Measurements from ENCODE around the gene LAMC1.

Gene LAMC1

DNA sequence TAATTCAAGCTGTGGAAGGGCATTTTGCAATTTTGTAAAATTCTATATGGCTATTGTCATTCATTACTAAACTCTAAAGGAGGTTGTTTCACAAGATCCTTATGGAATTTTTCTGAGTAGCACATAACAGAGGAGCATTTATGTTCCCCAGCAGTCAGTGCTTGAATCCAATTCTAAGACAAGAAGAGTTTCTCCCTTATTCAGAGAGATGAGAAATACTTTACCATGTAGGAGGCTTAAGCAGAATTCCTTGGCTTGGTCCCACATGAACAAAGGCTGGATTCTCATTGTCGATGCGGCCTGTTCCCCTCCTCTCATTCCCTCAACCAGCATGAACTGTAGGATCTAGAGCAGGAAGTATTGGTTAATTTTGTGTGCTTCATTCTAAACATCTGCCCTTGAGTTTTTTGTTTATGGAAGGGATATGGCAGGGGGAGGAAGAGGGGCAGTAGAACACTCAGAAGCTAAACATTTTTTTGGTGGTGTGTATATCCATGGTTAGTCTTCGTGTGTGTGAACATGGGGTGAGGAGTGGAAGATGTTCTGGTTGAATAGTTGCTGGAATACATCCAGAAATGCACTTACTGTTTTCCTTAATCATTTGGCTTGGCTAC lies 74.3 kb downstream of the LAMC1 start:
- no peak overlapping the region for H3K4me3 ChIP-seq (ENCODE audit: low read length)
- no peak for DNase-seq (ENCODE audit: low read depth, low spot score)

DNA sequence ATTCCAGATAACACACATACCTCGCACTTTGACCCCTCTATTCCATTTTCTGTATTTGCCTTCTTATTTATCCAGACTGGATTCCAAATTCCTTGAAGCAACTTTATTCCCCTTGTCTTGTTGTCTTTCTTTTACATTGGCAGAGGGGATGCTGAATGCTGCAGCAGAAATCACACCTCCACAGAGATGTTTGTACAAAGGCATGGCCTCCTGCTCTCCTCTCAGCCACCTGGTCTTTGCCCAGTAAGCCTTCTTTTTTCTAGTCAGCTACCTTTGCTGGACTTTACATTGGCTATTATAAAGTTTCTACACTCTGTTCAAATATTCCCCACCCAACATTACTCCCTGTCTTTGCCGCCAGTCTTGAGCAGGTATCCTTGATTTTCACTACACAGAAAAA lies 75.1 kb downstream of the LAMC1 start:
- no peak overlapping the region for H3K4me3 ChIP-seq (ENCODE audit: low read length)
- no peak for DNase-seq (ENCODE audit: low read depth, low spot score)

- DNase-seq (ENCODE audit: low read depth, low spot score) = no peak
- no peak overlapping the region for H3K4me3 ChIP-seq (ENCODE audit: low read length)
These were observed 77.2 kb downstream of the LAMC1 start for GRCh38 chr1:183100361-183100974.

GRCh38 chr1:183101081-183101480 lies 77.9 kb downstream of the LAMC1 start:
- DNase-seq (ENCODE audit: low read depth, low spot score) = no peak
- no peak overlapping the region for H3K4me3 ChIP-seq (ENCODE audit: low read length)

DNA sequence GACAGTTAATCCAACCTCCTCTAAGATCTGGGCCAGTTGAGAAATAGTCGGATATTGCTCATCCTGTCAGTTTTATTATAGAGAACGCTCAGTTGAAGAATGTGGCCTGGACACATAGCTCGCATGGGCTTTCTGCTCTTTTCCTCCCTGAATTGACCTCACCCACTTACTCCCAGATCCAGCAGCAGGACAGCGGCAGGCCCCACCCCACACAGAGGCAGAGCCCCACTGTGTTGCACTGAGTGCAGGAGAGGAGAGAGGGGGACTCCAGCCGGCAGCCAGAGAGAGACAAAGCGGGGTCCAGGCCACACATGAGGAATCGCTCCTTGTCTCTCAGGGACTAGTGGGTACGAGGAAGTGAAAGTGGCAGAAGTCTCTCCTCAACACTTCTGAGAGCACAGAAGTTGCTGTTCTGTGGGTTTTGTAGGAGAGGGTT lies 78.6 kb downstream of the LAMC1 start:
- no peak for DNase-seq (ENCODE audit: low read depth, low spot score)
- H3K4me3 ChIP-seq (ENCODE audit: low read length) = no peak overlapping the region

GRCh38 chr1:183103147-183103546 lies 79.9 kb downstream of the LAMC1 start:
- DNase-seq (ENCODE audit: low read depth, low spot score) = no peak
- no peak overlapping the region for H3K4me3 ChIP-seq (ENCODE audit: low read length)

GRCh38 chr1:183103577-183103976 lies 80.4 kb downstream of the LAMC1 start:
- H3K4me3 ChIP-seq (ENCODE audit: low read length) = no peak overlapping the region
- no peak for DNase-seq (ENCODE audit: low read depth, low spot score)

DNA sequence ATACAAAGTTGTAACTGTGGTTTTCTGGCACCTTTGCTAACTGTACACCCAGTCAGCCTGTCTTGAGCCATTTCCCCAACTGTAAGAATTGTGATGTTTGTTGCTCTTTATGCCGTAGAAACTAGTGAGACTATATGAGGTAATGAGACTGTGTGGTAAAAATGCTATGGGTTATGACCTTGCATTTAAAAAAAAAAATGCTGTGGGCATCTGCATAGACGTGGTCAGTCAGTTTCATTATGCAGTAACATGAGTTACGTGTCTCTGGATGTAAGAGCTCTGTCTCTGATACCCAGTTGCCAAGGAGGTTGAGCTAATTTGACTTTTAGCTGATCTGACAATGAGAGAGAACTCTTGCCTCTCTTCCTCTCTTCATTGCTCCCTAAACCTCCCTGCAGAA lies 82.2 kb downstream of the LAMC1 start:
- no peak overlapping the region for H3K4me3 ChIP-seq (ENCODE audit: low read length)
- DNase-seq (ENCODE audit: low read depth, low spot score) = no peak

GRCh38 chr1:183106166-183106565 lies 82.9 kb downstream of the LAMC1 start:
- DNase-seq (ENCODE audit: low read depth, low spot score) = no peak
- H3K4me3 ChIP-seq (ENCODE audit: low read length) = no peak overlapping the region

- no peak overlapping the region for H3K4me3 ChIP-seq (ENCODE audit: low read length)
- no peak for DNase-seq (ENCODE audit: low read depth, low spot score)
These were observed 83.5 kb downstream of the LAMC1 start for GRCh38 chr1:183106746-183107145.

GRCh38 chr1:183110326-183110880 lies 87.2 kb downstream of the LAMC1 start:
- H3K4me3 ChIP-seq (ENCODE audit: low read length) = no peak overlapping the region
- no peak for DNase-seq (ENCODE audit: low read depth, low spot score)

DNA sequence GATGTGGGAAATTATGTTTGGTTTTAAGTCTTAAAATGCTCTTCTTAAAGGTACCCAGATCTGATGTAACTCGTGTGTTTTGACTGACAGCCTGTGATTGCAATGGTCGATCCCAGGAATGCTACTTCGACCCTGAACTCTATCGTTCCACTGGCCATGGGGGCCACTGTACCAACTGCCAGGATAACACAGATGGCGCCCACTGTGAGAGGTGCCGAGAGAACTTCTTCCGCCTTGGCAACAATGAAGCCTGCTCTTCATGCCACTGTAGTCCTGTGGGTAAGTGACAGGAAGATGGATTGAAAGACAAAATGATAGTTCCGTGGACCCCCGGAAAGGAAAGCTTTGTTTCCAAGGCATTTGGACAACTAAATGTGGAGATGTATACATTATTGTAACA lies 91.2 kb downstream of the LAMC1 start:
- DNase-seq (ENCODE audit: low read depth, low spot score) = no peak
- H3K4me3 ChIP-seq (ENCODE audit: low read length) = no peak overlapping the region

- H3K4me3 ChIP-seq (ENCODE audit: low read length) = no peak overlapping the region
- no peak for DNase-seq (ENCODE audit: low read depth, low spot score)
These were observed 93.2 kb downstream of the LAMC1 start for GRCh38 chr1:183116416-183116815.

GRCh38 chr1:183121609-183122008 lies 98.4 kb downstream of the LAMC1 start:
- no peak for DNase-seq (ENCODE audit: low read depth, low spot score)
- H3K4me3 ChIP-seq (ENCODE audit: low read length) = no peak overlapping the region

DNA sequence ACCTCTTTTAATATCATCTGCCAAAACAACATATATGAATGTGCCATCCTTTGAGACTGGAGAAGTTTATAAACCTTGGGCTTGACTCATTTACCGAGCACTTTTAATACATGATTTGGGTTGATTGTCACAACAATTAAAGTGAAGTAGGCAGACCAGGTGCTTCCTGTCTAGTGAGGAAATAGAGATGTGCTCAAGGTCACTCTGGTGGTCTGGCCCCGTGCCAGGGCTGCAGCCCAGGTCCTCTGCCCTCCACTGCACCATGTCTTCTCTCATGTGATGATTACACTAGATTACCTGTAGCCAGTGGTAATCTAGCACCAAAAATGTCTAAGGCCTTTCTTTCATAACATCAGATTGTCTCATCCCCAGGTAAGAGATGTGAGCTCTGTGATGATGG lies 101.0 kb downstream of the LAMC1 start:
- no peak for DNase-seq (ENCODE audit: low read depth, low spot score)
- no peak overlapping the region for H3K4me3 ChIP-seq (ENCODE audit: low read length)

DNA sequence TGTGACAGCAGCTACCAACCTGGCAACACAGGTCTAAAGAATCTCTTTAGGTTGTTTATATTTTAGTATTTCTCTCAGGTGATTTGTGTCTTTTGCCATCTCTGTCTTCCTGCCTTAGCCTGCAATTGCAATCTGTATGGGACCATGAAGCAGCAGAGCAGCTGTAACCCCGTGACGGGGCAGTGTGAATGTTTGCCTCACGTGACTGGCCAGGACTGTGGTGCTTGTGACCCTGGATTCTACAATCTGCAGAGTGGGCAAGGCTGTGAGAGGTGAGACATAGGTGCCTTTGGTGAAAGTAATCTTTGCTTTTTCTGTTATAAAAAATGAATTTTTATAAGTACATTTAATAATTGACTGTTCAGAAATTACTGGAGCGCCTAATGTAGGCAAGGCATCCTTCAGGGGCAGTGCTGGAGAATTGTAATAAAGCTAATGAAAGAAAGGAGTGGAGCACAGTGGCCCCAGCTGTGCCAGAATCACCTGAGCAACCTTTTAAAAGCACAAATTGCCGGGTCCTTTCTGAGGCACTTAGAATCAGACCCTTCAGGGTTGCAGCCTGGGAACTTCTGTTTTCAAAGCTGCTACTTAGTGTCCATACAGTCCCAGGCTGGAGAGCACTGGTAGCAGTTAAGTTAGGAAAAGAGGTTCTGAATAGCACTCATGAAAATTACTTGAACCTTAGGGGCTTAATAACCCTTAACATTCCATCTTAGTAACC lies 102.2 kb downstream of the LAMC1 start:
- no peak overlapping the region for H3K4me3 ChIP-seq (ENCODE audit: low read length)
- no peak for DNase-seq (ENCODE audit: low read depth, low spot score)

- H3K4me3 ChIP-seq (ENCODE audit: low read length) = no peak overlapping the region
- DNase-seq (ENCODE audit: low read depth, low spot score) = no peak
These were observed 102.8 kb downstream of the LAMC1 start for GRCh38 chr1:183126000-183126366.

DNA sequence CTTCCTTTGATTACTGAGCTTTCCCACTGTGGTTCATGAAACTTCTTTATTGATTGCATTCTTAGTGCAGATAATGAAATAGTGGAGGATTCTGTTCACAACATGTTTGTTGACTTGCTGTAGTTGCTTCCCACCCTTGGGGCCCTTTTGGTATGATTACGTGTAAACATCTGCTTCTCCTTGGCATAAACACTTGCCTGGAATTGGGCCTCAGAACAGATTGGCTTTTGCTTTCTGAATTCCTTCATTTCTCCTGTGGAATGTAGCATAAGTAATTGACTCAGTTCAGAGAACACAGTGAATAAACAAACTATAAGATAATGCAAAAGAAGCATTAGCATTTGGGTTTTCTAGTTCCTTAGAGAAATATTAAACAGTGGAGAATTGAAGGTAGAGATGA lies 103.3 kb downstream of the LAMC1 start:
- no peak overlapping the region for H3K4me3 ChIP-seq (ENCODE audit: low read length)
- DNase-seq (ENCODE audit: low read depth, low spot score) = no peak

DNA sequence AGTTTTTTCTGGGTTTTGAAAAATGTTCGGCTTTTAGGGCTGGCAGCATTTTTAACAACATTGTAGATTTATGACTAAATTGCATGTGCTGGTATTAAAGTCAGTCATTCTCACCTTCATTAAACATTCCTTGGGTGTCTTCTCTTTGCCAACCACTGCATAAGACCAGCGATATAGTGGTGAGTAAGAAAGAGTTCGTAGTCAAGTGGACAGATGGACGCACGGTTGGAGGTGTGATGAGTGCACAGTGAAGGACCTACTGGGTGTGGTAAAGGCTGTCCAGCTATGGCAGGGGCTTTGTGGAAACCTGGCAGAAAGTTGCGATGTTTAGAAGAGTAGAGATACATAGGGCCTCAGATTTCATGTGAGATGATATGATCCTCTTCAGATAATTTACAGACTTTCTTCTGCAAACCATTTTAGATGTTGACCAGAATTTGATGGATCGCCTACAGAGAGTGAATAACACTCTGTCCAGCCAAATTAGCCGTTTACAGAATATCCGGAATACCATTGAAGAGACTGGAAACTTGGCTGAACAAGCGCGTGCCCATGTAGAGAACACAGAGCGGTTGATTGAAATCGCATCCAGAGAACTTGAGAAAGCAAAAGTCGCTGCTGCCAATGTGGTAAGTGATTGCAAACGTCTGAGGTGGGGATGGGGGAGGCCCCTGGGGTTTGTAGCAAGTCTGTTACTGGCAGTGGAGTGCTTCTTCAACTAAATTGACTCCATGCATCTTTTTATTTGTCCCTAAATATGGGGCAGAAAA lies 106.9 kb downstream of the LAMC1 start:
- DNase-seq (ENCODE audit: low read depth, low spot score) = no peak
- H3K4me3 ChIP-seq (ENCODE audit: low read length) = no peak overlapping the region

GRCh38 chr1:183131166-183131565 lies 107.9 kb downstream of the LAMC1 start:
- DNase-seq (ENCODE audit: low read depth, low spot score) = peak; percentile 70
- no peak overlapping the region for H3K4me3 ChIP-seq (ENCODE audit: low read length)
